Suprapubic skin (tissue), 3 donors: ENCODE results near the gene RPP25L.

Source experiments
- CTCF ChIP-seq, 2 donors: fragments of 200-600 bp in 1 of 2; fragments of 450-650 bp in 1 of 2; sonication (generic) in 1 of 2; IDR thresholded peaks; one replicate each; pipeline ENCODE4 v1.5.1; 2016 to 2019; ENCODE audit warnings: antibody characterized with exemption in 2 of 2, mild to moderate bottlenecking in 1 of 2, moderate library complexity in 1 of 2
- EP300 ChIP-seq: sonication (generic); formaldehyde crosslinking; IDR thresholded peaks from one replicate; pipeline ENCODE4 v1.6.1; 2017; ENCODE audit warnings: antibody characterized with exemption
- POLR2A ChIP-seq, 2 donors: fragments of 450-650 bp; IDR thresholded peaks; one replicate each; pipeline ENCODE4 v1.6.1; 2017; ENCODE audit warnings: antibody characterized with exemption in 2 of 2, mild to moderate bottlenecking in 2 of 2, moderate library complexity in 2 of 2

GRCh38 chr9:34625186-34625486 is 13.2 kb upstream of the RPP25L start:
- TF ChIP-seq CTCF (IDR thresholded peaks at IDR 0.05): no peak
- TF ChIP-seq POLR2A (IDR thresholded peaks at IDR 0.05): no peak
- no peak for TF ChIP-seq EP300
